Muscle of leg (tissue), 11 donors: ENCODE measurements around the gene EMID1. TPM values are rescaled to one million over a fixed set of nuclear protein-coding genes. Genes with fewer than 3 reads are reported as not detected.
"Not testable (repeated sequence)": the region's sequence is repeated elsewhere in the genome, so short reads cannot be mapped to it uniquely, and the experiment has no call there.

Source experiments
- DNase-seq: peaks from one replicate; pipeline ENCODE4 v3.0.0; 2013
- H3K27ac ChIP-seq: one replicate; pipeline ENCODE4 v1.5.1; 2013; ENCODE audit warnings: mild to moderate bottlenecking, low read length, control low read depth
- H3K27me3 ChIP-seq: one replicate; pipeline ENCODE4 v1.6.1; 2013; ENCODE audit warnings: low read length; ENCODE audit not compliant: control insufficient read depth, insufficient read depth
- H3K36me3 ChIP-seq: one replicate; pipeline ENCODE4 v1.6.1; 2013; ENCODE audit warnings: low read length; ENCODE audit not compliant: control insufficient read depth, insufficient read depth
- H3K4me1 ChIP-seq: one replicate; pipeline ENCODE4 v1.6.1; 2013; ENCODE audit warnings: low read length; ENCODE audit not compliant: control insufficient read depth, insufficient read depth
- H3K4me3 ChIP-seq: one replicate; pipeline ENCODE4 v1.5.1; 2013; ENCODE audit warnings: low read length, control low read depth
- H3K9me3 ChIP-seq: replicated peaks from 2 replicates; pipeline ENCODE4 v1.6.1; 2013; ENCODE audit warnings: low read depth, low read length; ENCODE audit not compliant: control insufficient read depth
- WGBS: methylation state at CpG from one replicate; pipeline ENCODE4 v1.1.5; 2013; ENCODE audit warnings: missing lambda C conversion rate; ENCODE audit not compliant: insufficient coverage; 5-methylcytosine and 5-hydroxymethylcytosine counted together
- polyA plus RNA-seq, 8 donors: library from polyadenylated mRNA; unstranded; fragments of 120-200 nt; gene quantifications; one replicate each; pipeline versions ENCODE4 v1.2.1 to v1.2.3, GENCODE V29; 2013; ENCODE audit warnings: inconsistent platforms in 1 of 8, low replicate concordance in 1 of 8; ENCODE audit not compliant: insufficient read length in 8 of 8, insufficient read depth in 1 of 8
- total RNA-seq: library from RNA; stranded (reverse); fragments of 120-200 nt; gene quantifications from one replicate; pipeline ENCODE4 v1.2.4, GENCODE V29; 2013

Gene EMID1
- total and polyA plus RNA-seq, 9 donors, result 5.2 to 20.4 (median 7.2) TPM

- Histone ChIP-seq H3K4me1 (peaks cover 36% of the 10 kb centered on the region), H3K9me3 (no peaks in the 10 kb centered on the region), H3K27ac (peak overlapping the region; percentile 87), H3K27me3 (no peaks in the 10 kb centered on the region), H3K36me3 (no peaks in the 10 kb centered on the region), H3K4me3 (no peak overlapping the region)
- WGBS, result 95% methylated on average over 9 of the region's 11 CpGs
- DNase-seq, result no peak
Observed at GRCh38 chr22:29226351-29226981, 20.8 kb downstream of the EMID1 start.

- Histone ChIP-seq H3K4me1 (peaks cover 13% of the 10 kb centered on the region), H3K27me3 (no peaks in the 10 kb centered on the region), H3K36me3 (peaks cover 3% of the 10 kb centered on the region), H3K27ac (no peak overlapping the region), H3K9me3 (peaks cover 5% of the 10 kb centered on the region), H3K4me3 (no peak overlapping the region)
- no peak for DNase-seq
- 83% methylated on average over 8 of the region's 19 CpGs for WGBS
Observed at GRCh38 chr22:29230972-29231875, 25.5 kb downstream of the EMID1 start.

GRCh38 chr22:29231971-29232959 is 26.6 kb downstream of the EMID1 start:
- Histone ChIP-seq H3K4me3 (no peak overlapping the region), H3K36me3 (peaks cover 3% of the 10 kb centered on the region), H3K27ac (no peak overlapping the region), H3K27me3 (no peaks in the 10 kb centered on the region), H3K4me1 (peaks cover 8% of the 10 kb centered on the region), H3K9me3 (peaks cover 5% of the 10 kb centered on the region)
- 70% methylated on average over 21 of the region's 22 CpGs for WGBS
- DNase-seq, result no peak

- Histone ChIP-seq H3K4me3 (no peak overlapping the region), H3K4me1 (peaks cover 8% of the 10 kb centered on the region), H3K9me3 (peaks cover 5% of the 10 kb centered on the region), H3K27me3 (no peaks in the 10 kb centered on the region), H3K36me3 (peaks cover 3% of the 10 kb centered on the region), H3K27ac (no peak overlapping the region)
- WGBS, result 75% methylated on average over 1 of the region's 1 CpG
- DNase-seq, result no peak
Observed at GRCh38 chr22:29233277-29233877, 27.7 kb downstream of the EMID1 start.

- H3K36me3 ChIP-seq, DNase-seq, H3K4me1 ChIP-seq, H3K27ac ChIP-seq, H3K27me3 ChIP-seq, H3K4me3 ChIP-seq: not testable (repeated sequence)
- 49% methylated on average over 7 of the region's 9 CpGs for WGBS
- H3K9me3 ChIP-seq, result peaks cover 14% of the 10 kb centered on the region
Observed at GRCh38 chr22:29240481-29240880, 34.8 kb downstream of the EMID1 start.

GRCh38 chr22:29243874-29244446 is 38.3 kb downstream of the EMID1 start:
- DNase-seq, result no peak
- 100% methylated on average over 1 of the region's 11 CpGs for WGBS
- Histone ChIP-seq H3K4me3 (no peak overlapping the region), H3K36me3 (peaks cover 7% of the 10 kb centered on the region), H3K4me1 (no peaks in the 10 kb centered on the region), H3K9me3 (peaks cover 14% of the 10 kb centered on the region), H3K27ac (no peak overlapping the region), H3K27me3 (no peaks in the 10 kb centered on the region)

GRCh38 chr22:29244785-29245625 is 39.3 kb downstream of the EMID1 start:
- 82% methylated on average over 4 of the region's 7 CpGs for WGBS
- peaks cover 11% of the 10 kb centered on the region for H3K9me3 ChIP-seq
- peaks cover 7% of the 10 kb centered on the region for H3K36me3 ChIP-seq
- H3K27ac ChIP-seq, result no peak overlapping the region
- H3K4me3 ChIP-seq, result no peak overlapping the region
- no peaks in the 10 kb centered on the region for H3K4me1 ChIP-seq
- no peaks in the 10 kb centered on the region for H3K27me3 ChIP-seq
- DNase-seq, result no peak

- no peaks in the 10 kb centered on the region for H3K4me1 ChIP-seq
- H3K27ac ChIP-seq, result no peak overlapping the region
- 45% methylated on average over 9 of the region's 11 CpGs for WGBS
- H3K27me3 ChIP-seq, result no peaks in the 10 kb centered on the region
- no peak overlapping the region for H3K4me3 ChIP-seq
- peaks cover 7% of the 10 kb centered on the region for H3K36me3 ChIP-seq
- peaks cover 11% of the 10 kb centered on the region for H3K9me3 ChIP-seq
- DNase-seq, result peak; percentile 74
Observed at GRCh38 chr22:29245626-29246385, 40.1 kb downstream of the EMID1 start.
